ENCODE data around the gene GADD45G. TPM values are rescaled to one million over a fixed set of nuclear protein-coding genes. Genes with fewer than 3 reads are reported as not detected.

Gene GADD45G
- total and polyA plus RNA-seq, 2 experiments from 2014 or later, result 32.7 to 44.6 TPM

DNA sequence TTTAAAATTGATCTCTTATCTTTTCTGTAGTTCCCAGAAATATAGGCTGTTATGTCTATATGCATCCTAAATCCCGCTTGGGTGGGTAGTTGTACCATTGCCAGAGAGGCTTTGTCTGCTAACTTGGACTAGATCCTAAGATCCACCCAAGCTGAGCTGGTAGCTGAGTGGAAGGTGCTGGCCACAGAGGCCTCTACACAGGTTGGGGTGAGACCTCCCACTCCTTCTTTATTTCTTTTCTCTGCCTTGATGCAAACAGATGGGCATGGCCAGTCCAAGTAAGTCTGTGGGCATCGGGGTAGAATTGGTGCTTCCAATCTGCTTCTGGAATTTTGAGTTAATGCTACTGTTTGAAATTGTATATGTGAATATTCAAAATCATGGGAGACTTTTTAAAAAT is 14.4 kb upstream of the GADD45G start:
- H3K36me3 ChIP-seq, result no peaks in the 10 kb centered on the region
- no peak for DNase-seq (ENCODE audit: low read depth in 1 of 2, low spot score in 1 of 2)
- no peaks in the 10 kb centered on the region for H3K4me1 ChIP-seq (ENCODE audit: low read depth)
- H3K9me3 ChIP-seq (ENCODE audit: low read depth), result no peaks in the 10 kb centered on the region
- H3K4me3 ChIP-seq, result no peak overlapping the region
- H3K27me3 ChIP-seq, result no peaks in the 10 kb centered on the region
- no peak overlapping the region for H3K27ac ChIP-seq
- TF ChIP-seq, protein P1, sequence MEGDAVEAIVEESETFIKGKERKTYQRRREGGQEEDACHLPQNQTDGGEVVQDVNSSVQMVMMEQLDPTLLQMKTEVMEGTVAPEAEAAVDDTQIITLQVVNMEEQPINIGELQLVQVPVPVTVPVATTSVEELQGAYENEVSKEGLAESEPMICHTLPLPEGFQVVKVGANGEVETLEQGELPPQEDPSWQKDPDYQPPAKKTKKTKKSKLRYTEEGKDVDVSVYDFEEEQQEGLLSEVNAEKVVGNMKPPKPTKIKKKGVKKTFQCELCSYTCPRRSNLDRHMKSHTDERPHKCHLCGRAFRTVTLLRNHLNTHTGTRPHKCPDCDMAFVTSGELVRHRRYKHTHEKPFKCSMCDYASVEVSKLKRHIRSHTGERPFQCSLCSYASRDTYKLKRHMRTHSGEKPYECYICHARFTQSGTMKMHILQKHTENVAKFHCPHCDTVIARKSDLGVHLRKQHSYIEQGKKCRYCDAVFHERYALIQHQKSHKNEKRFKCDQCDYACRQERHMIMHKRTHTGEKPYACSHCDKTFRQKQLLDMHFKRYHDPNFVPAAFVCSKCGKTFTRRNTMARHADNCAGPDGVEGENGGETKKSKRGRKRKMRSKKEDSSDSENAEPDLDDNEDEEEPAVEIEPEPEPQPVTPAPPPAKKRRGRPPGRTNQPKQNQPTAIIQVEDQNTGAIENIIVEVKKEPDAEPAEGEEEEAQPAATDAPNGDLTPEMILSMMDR (IDR thresholded peaks at IDR 0.05; ENCODE audit: low read depth, low read length), result no peak

DNA sequence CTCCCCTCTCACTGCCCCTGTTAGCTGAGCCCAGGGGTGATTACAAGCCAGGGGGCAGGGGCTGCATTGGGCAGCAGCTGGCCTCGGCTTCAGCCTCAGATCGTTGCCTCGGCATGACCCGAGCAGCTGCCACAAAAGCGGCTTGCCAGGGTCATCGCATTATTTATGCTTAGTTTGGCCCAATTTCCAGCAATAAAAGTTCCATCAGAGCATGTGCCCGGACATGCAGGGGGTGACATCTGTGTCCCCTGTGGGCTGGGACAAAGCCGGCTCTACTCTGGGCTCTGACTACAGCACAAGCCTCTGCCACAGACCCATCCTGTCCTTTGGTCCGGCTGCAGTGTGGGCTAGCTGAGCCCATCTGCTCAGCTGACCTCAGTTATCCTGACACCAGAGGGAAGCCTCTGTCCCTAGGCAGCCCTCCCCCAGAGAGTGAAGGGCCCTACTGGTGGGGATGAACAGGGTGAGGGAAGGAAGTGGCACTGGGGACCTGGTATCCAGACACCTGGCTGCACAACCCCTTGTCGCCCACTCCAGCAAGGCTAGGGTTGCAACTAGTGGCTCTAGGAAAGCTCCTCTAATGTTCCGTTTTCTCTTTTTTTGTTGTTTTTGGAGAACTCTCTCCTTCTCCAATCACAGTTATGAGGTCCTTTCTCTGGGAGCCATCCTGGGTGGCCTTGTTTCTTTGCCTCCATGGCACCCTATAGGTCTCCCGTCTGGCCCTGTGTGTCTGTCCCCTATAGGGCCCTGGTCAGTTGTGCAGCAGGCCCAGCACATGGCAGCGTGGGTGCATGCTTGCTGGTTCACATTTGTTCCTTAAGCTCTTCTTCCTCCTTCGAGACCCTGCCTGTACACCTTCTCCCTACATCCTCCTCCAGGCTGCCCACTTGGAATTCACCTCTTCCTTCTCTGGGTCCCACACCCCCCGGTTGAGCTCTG is 13.3 kb upstream of the GADD45G start:
- H3K27ac ChIP-seq, result no peak overlapping the region
- TF ChIP-seq, protein P1 (IDR thresholded peaks at IDR 0.05; ENCODE audit: low read depth, low read length), result no peak

DNA sequence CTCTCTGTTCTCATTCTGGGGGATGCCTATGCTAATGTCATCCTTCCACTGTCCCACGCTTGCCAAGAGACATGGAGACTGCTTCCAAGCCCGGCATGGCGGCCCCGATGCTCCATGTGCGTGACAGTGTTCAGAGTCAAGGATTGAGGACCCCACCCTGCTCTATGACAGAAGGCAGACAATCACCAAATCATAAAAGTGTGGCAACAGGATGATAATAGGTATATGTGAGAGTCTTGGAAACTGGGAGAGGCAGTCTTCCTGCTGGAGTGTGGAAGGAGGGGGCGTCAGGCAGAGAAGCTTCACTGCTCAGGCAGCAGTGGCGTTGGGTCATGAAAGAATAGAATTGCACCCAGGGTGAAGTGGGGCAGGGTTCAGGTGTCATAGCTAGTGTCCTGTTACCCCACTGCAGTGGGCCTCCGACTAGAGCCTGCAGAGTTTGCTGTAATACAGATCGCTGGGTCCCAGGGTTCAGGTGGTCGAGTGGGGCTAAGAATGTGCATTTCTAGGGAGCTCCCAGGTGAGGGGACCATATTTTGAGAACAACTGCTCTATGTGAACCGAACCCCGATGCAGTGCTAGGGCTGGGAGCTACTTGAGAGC is 12.5 kb upstream of the GADD45G start:
- H3K27me3 ChIP-seq, result no peaks in the 10 kb centered on the region
- no peak for DNase-seq (ENCODE audit: low read depth in 1 of 2, low spot score in 1 of 2)
- H3K9me3 ChIP-seq (ENCODE audit: low read depth), result no peaks in the 10 kb centered on the region
- no peaks in the 10 kb centered on the region for H3K36me3 ChIP-seq
- TF ChIP-seq, protein P1 (IDR thresholded peaks at IDR 0.05; ENCODE audit: low read depth, low read length), result no peak
- no peaks in the 10 kb centered on the region for H3K4me1 ChIP-seq (ENCODE audit: low read depth)
- no peak overlapping the region for H3K27ac ChIP-seq
- H3K4me3 ChIP-seq, result no peak overlapping the region

More for the DNA sequence above, 13.3 kb upstream of the GADD45G start:
- H3K36me3 ChIP-seq, result no peaks in the 10 kb centered on the region
- H3K4me1 ChIP-seq (ENCODE audit: low read depth), result no peaks in the 10 kb centered on the region
- no peak for DNase-seq (ENCODE audit: low read depth in 1 of 2, low spot score in 1 of 2)
- H3K4me3 ChIP-seq, result no peak overlapping the region
- H3K9me3 ChIP-seq (ENCODE audit: low read depth), result no peaks in the 10 kb centered on the region
- H3K27me3 ChIP-seq, result no peaks in the 10 kb centered on the region

DNA sequence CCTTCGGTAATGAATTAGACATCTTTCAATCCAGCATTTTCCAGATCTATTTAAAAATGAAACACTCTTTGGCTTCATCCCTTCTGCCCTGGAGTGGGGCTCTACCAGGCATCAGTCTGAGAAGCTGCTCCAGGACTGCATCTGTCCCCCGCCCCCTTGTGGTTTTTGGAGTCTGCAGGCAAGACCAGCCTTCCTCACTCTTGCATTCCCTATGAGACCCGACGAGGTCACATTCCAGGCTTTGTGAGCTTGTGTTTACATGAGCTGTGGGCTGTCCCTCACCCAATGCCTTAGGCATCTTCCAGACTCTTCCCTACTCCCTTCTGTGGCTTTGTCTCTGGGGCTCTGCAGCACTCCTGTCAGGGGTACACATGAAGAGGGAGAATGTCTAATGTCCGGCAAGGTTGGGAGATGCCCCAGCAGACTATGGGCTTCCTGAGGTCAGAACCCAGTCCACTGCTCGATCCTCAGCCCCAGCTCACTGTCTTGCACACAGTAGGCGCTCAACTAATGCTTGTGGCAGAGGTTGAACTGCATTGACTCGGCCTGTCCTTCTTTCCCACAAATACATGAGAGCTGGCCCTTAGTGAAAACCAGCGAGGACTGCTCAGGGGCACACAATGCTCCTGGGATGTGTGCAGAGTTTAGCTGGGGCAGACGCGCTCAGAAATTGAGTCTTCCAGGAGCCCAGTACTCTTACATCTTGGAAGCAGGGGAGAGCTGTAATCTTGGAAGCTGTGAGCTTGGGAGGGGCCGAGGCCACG is 11.7 kb upstream of the GADD45G start:
- Histone ChIP-seq H3K4me1 (ENCODE audit: low read depth) (no peaks in the 10 kb centered on the region), H3K4me3 (no peak overlapping the region), H3K36me3 (no peaks in the 10 kb centered on the region), H3K9me3 (ENCODE audit: low read depth) (no peaks in the 10 kb centered on the region), H3K27ac (no peak overlapping the region), H3K27me3 (no peaks in the 10 kb centered on the region)
- TF ChIP-seq, protein P1 (IDR thresholded peaks at IDR 0.05; ENCODE audit: low read depth, low read length), result peak; percentile 33
- DNase-seq (ENCODE audit: low read depth in 1 of 2, low spot score in 1 of 2), result peak; percentile 50 to 54

DNA sequence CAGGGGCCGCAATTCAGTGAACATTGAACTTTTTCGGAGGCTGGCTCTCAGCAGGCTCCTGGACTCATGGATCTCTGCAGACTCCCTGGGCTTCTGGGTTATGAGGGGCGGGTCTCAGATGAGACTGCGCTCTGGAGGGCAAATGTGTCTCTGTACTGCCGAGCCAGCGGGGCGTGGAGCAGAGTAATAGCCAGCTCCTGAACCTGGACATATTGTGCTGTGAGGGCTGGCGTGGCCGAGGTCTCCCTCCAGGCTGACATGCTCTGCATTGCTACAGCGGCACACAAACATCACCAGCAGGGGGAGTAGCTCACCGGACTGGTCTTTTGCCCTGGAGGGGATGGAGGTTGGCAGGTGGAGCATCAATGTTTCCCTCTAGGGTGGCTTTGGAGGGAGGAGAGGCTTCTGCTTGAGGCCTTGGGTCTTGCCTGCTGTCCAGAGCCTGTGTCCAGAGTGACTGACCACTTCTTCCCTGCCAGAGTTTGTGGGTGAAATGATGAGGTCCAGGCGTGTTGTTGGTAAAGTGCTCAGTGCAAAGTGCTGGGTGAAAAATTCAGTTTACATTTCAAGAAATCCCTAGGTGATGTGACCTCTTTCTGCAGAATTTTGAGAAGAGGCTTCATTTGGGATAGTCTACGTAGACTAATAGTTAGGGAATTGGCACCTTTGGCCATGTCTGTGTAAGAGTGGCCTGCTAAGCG is 10.9 kb upstream of the GADD45G start:
- Histone ChIP-seq H3K4me3 (no peak overlapping the region), H3K27ac (no peak overlapping the region), H3K27me3 (no peaks in the 10 kb centered on the region), H3K9me3 (ENCODE audit: low read depth) (no peaks in the 10 kb centered on the region), H3K36me3 (no peaks in the 10 kb centered on the region), H3K4me1 (ENCODE audit: low read depth) (no peaks in the 10 kb centered on the region)
- TF ChIP-seq, protein P1 (IDR thresholded peaks at IDR 0.05; ENCODE audit: low read depth, low read length), result peak; percentile 75
- peak; percentile 48 to 74 for DNase-seq (ENCODE audit: low read depth in 1 of 2, low spot score in 1 of 2)

All from cardiac muscle cell (in vitro differentiated cells and primary cell).